IMR-90 (cell line): ENCODE results near the gene ETV3L.

Experiments
- BHLHE40 ChIP-seq: fragments of 150-350 bp; IDR thresholded peaks from 2 replicates; pipeline ENCODE4 v1.6.1; 2016; ENCODE audit warnings: mild to moderate bottlenecking, low read depth, low read length
- CHD1 ChIP-seq: IDR thresholded peaks from 2 replicates; pipeline ENCODE4 v1.6.1; 2012; ENCODE audit warnings: low read depth, low read length, improper control_type of control experiment
- FOS ChIP-seq: fragments of 150-350 bp; IDR thresholded peaks from 2 replicates; pipeline ENCODE4 v1.6.1; 2016; ENCODE audit warnings: low read depth, low read length
- MAZ ChIP-seq: IDR thresholded peaks from 2 replicates; pipeline ENCODE4 v1.6.1; 2012; ENCODE audit warnings: low read depth, mild to moderate bottlenecking, low read length, improper control_type of control experiment, moderate library complexity, borderline replicate concordance
- NFE2L2 ChIP-seq: fragments of 150-350 bp; IDR thresholded peaks from 2 replicates; pipeline ENCODE4 v1.6.1; 2016; ENCODE audit warnings: low read depth, mild to moderate bottlenecking, low read length
- POLR2A ChIP-seq: IDR thresholded peaks from 2 replicates; pipeline ENCODE4 v1.6.1; 2012; ENCODE audit warnings: mild to moderate bottlenecking, low read depth, low read length
- RAD21 ChIP-seq: IDR thresholded peaks from 2 replicates; pipeline ENCODE4 v1.6.1; 2012; ENCODE audit warnings: low read length, improper control_type of control experiment
- RCOR1 ChIP-seq: IDR thresholded peaks from 2 replicates; pipeline ENCODE4 v1.6.1; 2012; ENCODE audit warnings: mild to moderate bottlenecking, low read length, improper control_type of control experiment; ENCODE audit not compliant: insufficient replicate concordance
- RFX5 ChIP-seq: IDR thresholded peaks from 2 replicates; pipeline ENCODE4 v1.8.0; 2012; ENCODE audit warnings: low read depth, mild to moderate bottlenecking, low read length, moderate library complexity
- SMC3 ChIP-seq: fragments of 150-350 bp; IDR thresholded peaks from 2 replicates; pipeline ENCODE4 v1.6.1; 2016; ENCODE audit warnings: low read depth, mild to moderate bottlenecking, antibody characterized with exemption, low read length, moderate library complexity
- TF ChIP-seq, protein P1 (sequence below): conservative IDR thresholded peaks from 2 replicates; pipeline ENCODE4 v1.5.1; 2012; ENCODE audit warnings: mild to moderate bottlenecking, low read depth, low read length, improper control_type of control experiment
- TF ChIP-seq, protein P2 (sequence below): fragments of 150-350 bp; IDR thresholded peaks from 2 replicates; pipeline ENCODE4 v1.6.1; 2017; ENCODE audit warnings: mild to moderate bottlenecking, antibody characterized with exemption, low read length, low read depth

DNA sequence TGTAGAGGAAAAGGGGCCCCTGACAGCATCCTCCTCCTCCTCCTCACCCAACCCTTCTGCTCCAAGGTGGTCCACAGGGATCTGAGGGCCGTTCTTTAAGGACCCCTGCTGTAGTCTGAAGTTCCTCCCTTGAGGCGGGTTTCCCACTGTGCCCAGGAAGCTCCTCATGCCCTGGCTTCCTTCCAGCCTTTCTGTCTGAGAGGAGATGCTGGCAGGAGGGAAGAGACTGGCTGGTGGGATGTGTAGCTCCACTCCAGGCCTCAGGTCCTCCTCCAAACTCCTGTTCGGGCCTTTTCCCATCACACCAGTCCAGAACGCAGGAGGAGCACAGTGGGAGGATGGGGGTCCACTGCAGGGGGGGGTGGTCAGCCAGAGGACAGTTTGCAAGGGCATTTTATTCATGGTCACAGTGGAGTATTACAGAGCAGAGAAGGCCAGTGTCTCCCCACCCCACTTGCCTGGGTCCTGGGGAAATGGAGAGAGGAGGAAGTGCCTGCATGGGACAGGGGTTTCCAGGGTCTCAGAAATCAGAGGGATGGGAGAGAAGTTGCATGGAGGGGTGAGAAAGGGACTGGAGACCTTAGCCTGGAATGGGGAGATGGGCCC is 7.8 kb downstream of the ETV3L start:
- TF ChIP-seq, protein P1, sequence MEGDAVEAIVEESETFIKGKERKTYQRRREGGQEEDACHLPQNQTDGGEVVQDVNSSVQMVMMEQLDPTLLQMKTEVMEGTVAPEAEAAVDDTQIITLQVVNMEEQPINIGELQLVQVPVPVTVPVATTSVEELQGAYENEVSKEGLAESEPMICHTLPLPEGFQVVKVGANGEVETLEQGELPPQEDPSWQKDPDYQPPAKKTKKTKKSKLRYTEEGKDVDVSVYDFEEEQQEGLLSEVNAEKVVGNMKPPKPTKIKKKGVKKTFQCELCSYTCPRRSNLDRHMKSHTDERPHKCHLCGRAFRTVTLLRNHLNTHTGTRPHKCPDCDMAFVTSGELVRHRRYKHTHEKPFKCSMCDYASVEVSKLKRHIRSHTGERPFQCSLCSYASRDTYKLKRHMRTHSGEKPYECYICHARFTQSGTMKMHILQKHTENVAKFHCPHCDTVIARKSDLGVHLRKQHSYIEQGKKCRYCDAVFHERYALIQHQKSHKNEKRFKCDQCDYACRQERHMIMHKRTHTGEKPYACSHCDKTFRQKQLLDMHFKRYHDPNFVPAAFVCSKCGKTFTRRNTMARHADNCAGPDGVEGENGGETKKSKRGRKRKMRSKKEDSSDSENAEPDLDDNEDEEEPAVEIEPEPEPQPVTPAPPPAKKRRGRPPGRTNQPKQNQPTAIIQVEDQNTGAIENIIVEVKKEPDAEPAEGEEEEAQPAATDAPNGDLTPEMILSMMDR, result no peak
- TF ChIP-seq, protein P2, sequence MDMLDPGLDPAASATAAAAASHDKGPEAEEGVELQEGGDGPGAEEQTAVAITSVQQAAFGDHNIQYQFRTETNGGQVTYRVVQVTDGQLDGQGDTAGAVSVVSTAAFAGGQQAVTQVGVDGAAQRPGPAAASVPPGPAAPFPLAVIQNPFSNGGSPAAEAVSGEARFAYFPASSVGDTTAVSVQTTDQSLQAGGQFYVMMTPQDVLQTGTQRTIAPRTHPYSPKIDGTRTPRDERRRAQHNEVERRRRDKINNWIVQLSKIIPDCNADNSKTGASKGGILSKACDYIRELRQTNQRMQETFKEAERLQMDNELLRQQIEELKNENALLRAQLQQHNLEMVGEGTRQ, result no peak
- TF ChIP-seq POLR2A (no peak), BHLHE40 (no peak), RAD21 (no peak), RCOR1 (no peak), NFE2L2 (no peak), SMC3 (no peak), CHD1 (no peak), RFX5 (no peak), MAZ (no peak), FOS (no peak)
